IMR-90 (cell line): Measurements from ENCODE around the gene REPS1. TPM values are rescaled to one million over a fixed set of nuclear protein-coding genes. Genes with fewer than 3 reads are reported as not detected.

Experiments
- ATAC-seq: fragments of 200-7000 bp; cut with Tn5 transposase; 2 replicates; pipeline ENCODE4 v1.9.1; 2020; ENCODE audit warnings: low read depth, mild to moderate bottlenecking, moderate library complexity
- BruUV-seq: library from RNA; stranded (reverse); fragments of 400-500 nt; replicated peaks from 2 replicates; lab custom pipeline; 2021; lab: Mats Ljungman, UMichigan
- CTCF ChIA-PET: fragments of 300-600 bp; formaldehyde crosslinking; extraction: SDS; loops from one replicate; lab custom pipeline; 2021; ENCODE audit warnings: antibody characterized with exemption; lab: Yijun Ruan, JAX
- POLR2A ChIA-PET: fragments of 300-600 bp; sonication (Branson Sonifier 250); formaldehyde crosslinking; loops from one replicate; lab custom pipeline; 2022; ENCODE audit warnings: antibody characterized with exemption; ENCODE audit not compliant: unreplicated experiment; lab: Charles Lee
- DNase-seq: peaks from one replicate; pipeline ENCODE4 v3.0.0; 2013
- H2AFZ ChIP-seq: replicated peaks from 2 replicates; pipeline ENCODE3; 2013; ENCODE audit warnings: low read length, mild to moderate bottlenecking; ENCODE audit not compliant: poor library complexity
- H2AK5ac ChIP-seq: 2 replicates; pipeline ENCODE4 v1.6.1; 2013; ENCODE audit warnings: low read depth, low read length, inconsistent platforms
- H2AK9ac ChIP-seq: replicated peaks from 2 replicates; pipeline ENCODE3; 2013; ENCODE audit warnings: mild to moderate bottlenecking, low read depth, low read length, moderate library complexity; ENCODE audit not compliant: poor library complexity
- H2BK120ac ChIP-seq: 2 replicates; pipeline ENCODE4 v1.6.1; 2013; ENCODE audit warnings: low read depth, low read length, inconsistent platforms
- H2BK15ac ChIP-seq: 3 replicates; pipeline ENCODE4 v1.6.1; 2013; ENCODE audit warnings: low read depth, low read length, inconsistent platforms
- H2BK20ac ChIP-seq: 2 replicates; pipeline ENCODE4 v1.6.1; 2013; ENCODE audit warnings: low read depth, mild to moderate bottlenecking, inconsistent platforms, low read length, moderate library complexity
- H2BK5ac ChIP-seq: 2 replicates; pipeline ENCODE4 v1.6.1; 2013; ENCODE audit warnings: mild to moderate bottlenecking, low read depth, low read length, inconsistent platforms; ENCODE audit not compliant: poor library complexity, severe bottlenecking
- H3K14ac ChIP-seq: replicated peaks from 2 replicates; pipeline ENCODE4 v1.6.1; 2013; ENCODE audit warnings: low read depth, low read length, inconsistent platforms
- H3K18ac ChIP-seq: 2 replicates; pipeline ENCODE4 v1.6.1; 2013; ENCODE audit warnings: low read depth, low read length, control low read depth
- H3K23ac ChIP-seq: 2 replicates; pipeline ENCODE4 v1.6.1; 2013; ENCODE audit warnings: low read depth, low read length, inconsistent platforms
- H3K27ac ChIP-seq: 2 replicates; pipeline ENCODE4 v1.5.1; 2013; ENCODE audit warnings: mild to moderate bottlenecking, control low read depth, low read length; ENCODE audit not compliant: insufficient read depth
- H3K27me3 ChIP-seq: 2 replicates; pipeline ENCODE4 v1.6.1; 2013; ENCODE audit warnings: low read length; ENCODE audit not compliant: control insufficient read depth, insufficient read depth
- H3K36me3 ChIP-seq: 2 replicates; pipeline ENCODE4 v1.6.1; 2013; ENCODE audit warnings: low read length, mixed read lengths; ENCODE audit not compliant: control insufficient read depth, insufficient read depth
- H3K4ac ChIP-seq: 2 replicates; pipeline ENCODE4 v1.6.1; 2013; ENCODE audit warnings: low read depth, low read length, inconsistent platforms
- H3K4me1 ChIP-seq: 2 replicates; pipeline ENCODE4 v1.6.1; 2013; ENCODE audit warnings: low read length, mixed read lengths; ENCODE audit not compliant: control insufficient read depth, insufficient read depth
- H3K4me2 ChIP-seq: 2 replicates; pipeline ENCODE4 v1.6.1; 2013; ENCODE audit warnings: low read depth, mild to moderate bottlenecking, control low read depth, low read length, moderate library complexity
- H3K4me3 ChIP-seq: 2 replicates; pipeline ENCODE4 v1.5.1; 2013; ENCODE audit warnings: low read depth, mild to moderate bottlenecking, control low read depth, low read length, moderate library complexity; ENCODE audit not compliant: insufficient read depth
- H3K56ac ChIP-seq: 2 replicates; pipeline ENCODE4 v1.6.1; 2013; ENCODE audit warnings: low read length, inconsistent platforms; ENCODE audit not compliant: insufficient read depth; ENCODE audit errors: extremely low read depth
- H3K79me1 ChIP-seq, 2 experiments: 2 replicates each; pipeline ENCODE4 v1.6.1; 2013; ENCODE audit warnings: low read length in 2 of 2, inconsistent platforms in 1 of 2, low read depth in 1 of 2
- H3K9ac ChIP-seq: 2 replicates; pipeline ENCODE4 v1.6.1; 2013; ENCODE audit warnings: low read depth, low read length, control low read depth
- H3K9me1 ChIP-seq: 2 replicates; pipeline ENCODE4 v1.6.1; 2013; ENCODE audit warnings: low read length, inconsistent platforms; ENCODE audit not compliant: insufficient read depth
- H3K9me3 ChIP-seq: 2 replicates; pipeline ENCODE4 v1.6.1; 2013; ENCODE audit warnings: low read length; ENCODE audit not compliant: control insufficient read depth, insufficient read depth
- H4K20me1 ChIP-seq: 2 replicates; pipeline ENCODE4 v1.6.1; 2013; ENCODE audit warnings: low read length, inconsistent platforms; ENCODE audit not compliant: insufficient read depth
- H4K5ac ChIP-seq: 2 replicates; pipeline ENCODE4 v1.6.1; 2013; ENCODE audit warnings: mild to moderate bottlenecking, low read depth, low read length, control low read depth
- H4K8ac ChIP-seq, 2 experiments: 2 replicates each; pipeline ENCODE4 v1.6.1; 2013; ENCODE audit warnings: low read depth in 2 of 2, low read length in 2 of 2, control low read depth in 1 of 2, inconsistent platforms in 1 of 2
- H4K91ac ChIP-seq: 2 replicates; pipeline ENCODE4 v1.6.1; 2013; ENCODE audit warnings: low read depth, low read length, inconsistent platforms; ENCODE audit not compliant: insufficient read depth
- BHLHE40 ChIP-seq: fragments of 150-350 bp; IDR thresholded peaks from 2 replicates; pipeline ENCODE4 v1.6.1; 2016; ENCODE audit warnings: mild to moderate bottlenecking, low read depth, low read length
- CEBPB ChIP-seq: IDR thresholded peaks from 2 replicates; pipeline ENCODE4 v1.6.1; 2012; ENCODE audit warnings: low read depth, low read length, improper control_type of control experiment
- CHD1 ChIP-seq: IDR thresholded peaks from 2 replicates; pipeline ENCODE4 v1.6.1; 2012; ENCODE audit warnings: low read depth, low read length, improper control_type of control experiment
- FOS ChIP-seq: fragments of 150-350 bp; IDR thresholded peaks from 2 replicates; pipeline ENCODE4 v1.6.1; 2016; ENCODE audit warnings: low read depth, low read length
- MXI1 ChIP-seq: IDR thresholded peaks from 2 replicates; pipeline ENCODE4 v1.6.1; 2012; ENCODE audit warnings: low read depth, mild to moderate bottlenecking, low read length, moderate library complexity, borderline replicate concordance
- POLR2A ChIP-seq: IDR thresholded peaks from 2 replicates; pipeline ENCODE4 v1.6.1; 2012; ENCODE audit warnings: mild to moderate bottlenecking, low read depth, low read length
- RAD21 ChIP-seq: IDR thresholded peaks from 2 replicates; pipeline ENCODE4 v1.6.1; 2012; ENCODE audit warnings: low read length, improper control_type of control experiment
- RCOR1 ChIP-seq: IDR thresholded peaks from 2 replicates; pipeline ENCODE4 v1.6.1; 2012; ENCODE audit warnings: mild to moderate bottlenecking, low read length, improper control_type of control experiment; ENCODE audit not compliant: insufficient replicate concordance
- RFX5 ChIP-seq: IDR thresholded peaks from 2 replicates; pipeline ENCODE4 v1.8.0; 2012; ENCODE audit warnings: low read depth, mild to moderate bottlenecking, low read length, moderate library complexity
- SMC3 ChIP-seq: fragments of 150-350 bp; IDR thresholded peaks from 2 replicates; pipeline ENCODE4 v1.6.1; 2016; ENCODE audit warnings: low read depth, mild to moderate bottlenecking, antibody characterized with exemption, low read length, moderate library complexity
- WGBS, 2 experiments: methylation state at CpG; one replicate each; pipeline versions ENCODE4 v1.1.5 to v1.1.7; 2013; ENCODE audit warnings: missing lambda C conversion rate in 2 of 2; ENCODE audit not compliant: insufficient read length in 1 of 2; ENCODE audit errors: extremely low coverage in 2 of 2; 5-methylcytosine and 5-hydroxymethylcytosine counted together
- dilution Hi-C: fragments of 300-500 bp; cut with HindIII; formaldehyde crosslinking; loops from one replicate; pipeline ENCODE4 v1.14.3; 2018; ENCODE audit warnings: low sequenced_read_pairs; ENCODE audit not compliant: unreplicated experiment
- in situ Hi-C: fragments of 300-500 bp; cut with MboI; formaldehyde crosslinking; loops from 3 replicates; pipeline ENCODE4 v1.14.3; 2019; ENCODE audit warnings: low sequenced_read_pairs, inconsistent platforms, mixed read lengths
- intact Hi-C: fragments of 100-400 bp; cut with micrococcal nuclease; formaldehyde crosslinking; loops from 2 replicates; pipeline ENCODE4 v1.10.0; 2022
- polyA plus RNA-seq, 3 experiments: library from polyadenylated mRNA; depleted of rRNA; stranded (reverse); fragments of >200 nt; gene quantifications; 2 replicates each; pipeline ENCODE4 v1.2.3, GENCODE V29; 2012; ENCODE audit warnings: low replicate concordance in 1 of 3
- total RNA-seq: library from RNA; depleted of rRNA; stranded (reverse); fragments of >200 nt; gene quantifications from 2 replicates; pipeline ENCODE4 v1.2.3, GENCODE V29; 2012
- TF ChIP-seq, protein P1 (sequence below): conservative IDR thresholded peaks from 2 replicates; pipeline ENCODE4 v1.5.1; 2012; ENCODE audit warnings: mild to moderate bottlenecking, low read depth, low read length, improper control_type of control experiment
- TF ChIP-seq, protein P2 (sequence below): fragments of 150-350 bp; IDR thresholded peaks from 2 replicates; pipeline ENCODE4 v1.6.1; 2017; ENCODE audit warnings: mild to moderate bottlenecking, antibody characterized with exemption, low read length, low read depth
- TF ChIP-seq, protein P3 (sequence below): fragments of 150-350 bp; IDR thresholded peaks from 2 replicates; pipeline ENCODE4 v1.6.1; 2016; ENCODE audit warnings: low read depth, mild to moderate bottlenecking, low read length, moderate library complexity, borderline replicate concordance

REPS1 gene
- total and polyA plus RNA-seq, 2 of the 4 experiments (the other 2 are of a cell fraction), result 21.9 to 24.2 TPM

DNA sequence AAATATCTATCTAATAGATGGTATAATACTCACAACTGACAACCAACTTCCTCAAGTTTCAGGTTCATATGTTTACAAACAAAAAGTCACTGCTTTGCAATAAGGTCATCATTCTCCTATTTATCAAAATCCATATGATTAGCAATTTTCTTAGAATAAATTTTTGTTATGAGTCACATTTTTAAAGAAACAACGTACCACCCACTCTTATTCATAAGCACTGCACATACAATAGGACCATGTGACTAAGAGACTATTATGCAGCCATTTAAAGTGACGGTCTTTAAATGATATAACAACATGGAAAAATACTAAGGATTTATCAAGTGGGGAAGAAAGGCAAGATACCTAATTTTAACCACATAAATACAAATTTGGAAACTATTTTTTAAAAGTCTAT, 40.0 kb downstream of the REPS1 start:
- H3K14ac ChIP-seq, result no peak overlapping the region
- no peak overlapping the region for H2BK15ac ChIP-seq
- no peaks in the 10 kb centered on the region for H3K9me3 ChIP-seq
- H3K9ac ChIP-seq, result no peak overlapping the region
- no peaks in the 10 kb centered on the region for H4K20me1 ChIP-seq
- BruUV-seq, result no TSS peak
- ChIA-PET CTCF (no interaction called here), POLR2A (no interaction called here)
- H4K8ac ChIP-seq, result no peak overlapping the region
- H3K9me1 ChIP-seq, result peaks cover 6% of the 10 kb centered on the region
- H3K56ac ChIP-seq, result no peak overlapping the region
- no peak overlapping the region; the same call in 1 of the 2 replicates for H4K5ac ChIP-seq
- no peak for TF ChIP-seq CEBPB
- TF ChIP-seq FOS, result no peak
- TF ChIP-seq SMC3, result no peak
- TF ChIP-seq, protein P1, sequence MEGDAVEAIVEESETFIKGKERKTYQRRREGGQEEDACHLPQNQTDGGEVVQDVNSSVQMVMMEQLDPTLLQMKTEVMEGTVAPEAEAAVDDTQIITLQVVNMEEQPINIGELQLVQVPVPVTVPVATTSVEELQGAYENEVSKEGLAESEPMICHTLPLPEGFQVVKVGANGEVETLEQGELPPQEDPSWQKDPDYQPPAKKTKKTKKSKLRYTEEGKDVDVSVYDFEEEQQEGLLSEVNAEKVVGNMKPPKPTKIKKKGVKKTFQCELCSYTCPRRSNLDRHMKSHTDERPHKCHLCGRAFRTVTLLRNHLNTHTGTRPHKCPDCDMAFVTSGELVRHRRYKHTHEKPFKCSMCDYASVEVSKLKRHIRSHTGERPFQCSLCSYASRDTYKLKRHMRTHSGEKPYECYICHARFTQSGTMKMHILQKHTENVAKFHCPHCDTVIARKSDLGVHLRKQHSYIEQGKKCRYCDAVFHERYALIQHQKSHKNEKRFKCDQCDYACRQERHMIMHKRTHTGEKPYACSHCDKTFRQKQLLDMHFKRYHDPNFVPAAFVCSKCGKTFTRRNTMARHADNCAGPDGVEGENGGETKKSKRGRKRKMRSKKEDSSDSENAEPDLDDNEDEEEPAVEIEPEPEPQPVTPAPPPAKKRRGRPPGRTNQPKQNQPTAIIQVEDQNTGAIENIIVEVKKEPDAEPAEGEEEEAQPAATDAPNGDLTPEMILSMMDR, result no peak
- no peak for TF ChIP-seq RCOR1
- no peak for TF ChIP-seq CHD1
- TF ChIP-seq, protein P2, sequence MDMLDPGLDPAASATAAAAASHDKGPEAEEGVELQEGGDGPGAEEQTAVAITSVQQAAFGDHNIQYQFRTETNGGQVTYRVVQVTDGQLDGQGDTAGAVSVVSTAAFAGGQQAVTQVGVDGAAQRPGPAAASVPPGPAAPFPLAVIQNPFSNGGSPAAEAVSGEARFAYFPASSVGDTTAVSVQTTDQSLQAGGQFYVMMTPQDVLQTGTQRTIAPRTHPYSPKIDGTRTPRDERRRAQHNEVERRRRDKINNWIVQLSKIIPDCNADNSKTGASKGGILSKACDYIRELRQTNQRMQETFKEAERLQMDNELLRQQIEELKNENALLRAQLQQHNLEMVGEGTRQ, result no peak
- TF ChIP-seq RAD21, result no peak
- no peak for TF ChIP-seq POLR2A
- TF ChIP-seq MXI1, result no peak
- no peak for TF ChIP-seq RFX5
- no peak for TF ChIP-seq BHLHE40
- TF ChIP-seq, protein P3, sequence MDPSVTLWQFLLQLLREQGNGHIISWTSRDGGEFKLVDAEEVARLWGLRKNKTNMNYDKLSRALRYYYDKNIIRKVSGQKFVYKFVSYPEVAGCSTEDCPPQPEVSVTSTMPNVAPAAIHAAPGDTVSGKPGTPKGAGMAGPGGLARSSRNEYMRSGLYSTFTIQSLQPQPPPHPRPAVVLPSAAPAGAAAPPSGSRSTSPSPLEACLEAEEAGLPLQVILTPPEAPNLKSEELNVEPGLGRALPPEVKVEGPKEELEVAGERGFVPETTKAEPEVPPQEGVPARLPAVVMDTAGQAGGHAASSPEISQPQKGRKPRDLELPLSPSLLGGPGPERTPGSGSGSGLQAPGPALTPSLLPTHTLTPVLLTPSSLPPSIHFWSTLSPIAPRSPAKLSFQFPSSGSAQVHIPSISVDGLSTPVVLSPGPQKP, result no peak
- peaks cover 3% of the 10 kb centered on the region for H3K36me3 ChIP-seq
- dilution Hi-C loops, result no loop called here
- H2AK5ac ChIP-seq, result no peak overlapping the region
- no peak overlapping the region for H2AK9ac ChIP-seq
- peaks cover 18 to 29% of the 10 kb centered on the region in 2 experiments for H3K79me1 ChIP-seq
- H3K4me2 ChIP-seq, result no peak overlapping the region
- no peak overlapping the region for H3K4ac ChIP-seq
- H2AFZ ChIP-seq, result no peak overlapping the region
- H3K23ac ChIP-seq, result no peak overlapping the region
- no peak overlapping the region for H3K18ac ChIP-seq
- no peaks in the 10 kb centered on the region for H3K27me3 ChIP-seq
- H4K91ac ChIP-seq, result no peak overlapping the region
- no peak overlapping the region for H2BK5ac ChIP-seq
- ATAC-seq (no peak), DNase-seq (no peak)
- H2BK120ac ChIP-seq, result no peak overlapping the region
- no peak overlapping the region for H3K27ac ChIP-seq
- intact Hi-C loops, result no loop called here
- H2BK20ac ChIP-seq, result no peak overlapping the region
- peaks cover 2% of the 10 kb centered on the region for H3K4me1 ChIP-seq
- WGBS, 2 experiments, result no CpG with 5 or more reads among the region's 2 CpGs
- in situ Hi-C loops, result no loop called here
- no peak overlapping the region for H3K4me3 ChIP-seq
